CD14-positive monocyte (primary cell): Measurements from ENCODE around the gene FUCA2. TPM values are rescaled to one million over a fixed set of nuclear protein-coding genes. Genes with fewer than 3 reads are reported as not detected.

Source experiments
- DNase-seq, 3 donors: peaks; one replicate each; pipeline ENCODE4 v3.0.0-alpha.2; 2011 to 2022
- H2AFZ ChIP-seq: 2 replicates; pipeline ENCODE4 v1.6.0; 2012; ENCODE audit warnings: mild to moderate bottlenecking, low read depth, low read length, inconsistent platforms; ENCODE audit not compliant: insufficient read depth, poor library complexity, severe bottlenecking
- H3K27ac ChIP-seq, 2 donors: 1 replicate in 1 of 2; 2 replicates in 1 of 2; pipeline ENCODE4 v1.5.1; 2012 to 2013; ENCODE audit warnings: low read length in 2 of 2, control low read depth in 1 of 2, inconsistent platforms in 1 of 2, low read depth in 1 of 2, mild to moderate bottlenecking in 1 of 2
- H3K27me3 ChIP-seq, 2 donors: one replicate each; pipeline versions ENCODE4 v1.6.0 to v1.6.1; 2011 to 2013; ENCODE audit warnings: low read length in 2 of 2; ENCODE audit not compliant: control insufficient read depth in 2 of 2, insufficient read depth in 2 of 2
- H3K36me3 ChIP-seq, 2 donors: replicated peaks in 1 of 2; 1 replicate in 1 of 2; 2 replicates in 1 of 2; pipeline versions ENCODE4 v1.5.1 to v1.6.1; 2012 to 2013; ENCODE audit warnings: low read length in 2 of 2, control low read depth in 1 of 2, inconsistent platforms in 1 of 2, mild to moderate bottlenecking in 1 of 2; ENCODE audit not compliant: insufficient read depth in 2 of 2, control insufficient read depth in 1 of 2
- H3K4me1 ChIP-seq, 2 donors: 1 replicate in 1 of 2; 2 replicates in 1 of 2; pipeline versions ENCODE4 v1.5.1 to v1.6.1; 2012 to 2013; ENCODE audit warnings: low read length in 2 of 2, control low read depth in 1 of 2, inconsistent platforms in 1 of 2, mild to moderate bottlenecking in 1 of 2, moderate library complexity in 1 of 2; ENCODE audit not compliant: insufficient read depth in 2 of 2, control insufficient read depth in 1 of 2
- H3K4me2 ChIP-seq: replicated peaks from 2 replicates; pipeline ENCODE3; 2012; ENCODE audit warnings: low read length, moderate library complexity, mild to moderate bottlenecking; ENCODE audit not compliant: poor library complexity, severe bottlenecking; ENCODE audit errors: extremely low read depth
- H3K4me3 ChIP-seq, 3 experiments: fragments of 200-600 bp in 1 of 3; sonication (generic) in 1 of 3; replicated peaks in 1 of 3; 1 replicate in 2 of 3; 2 replicates in 1 of 3; pipeline ENCODE4 v1.5.1; 2011 to 2013; ENCODE audit warnings: low read length in 3 of 3, mild to moderate bottlenecking in 3 of 3, control low read depth in 2 of 3, low read depth in 2 of 3, inconsistent platforms in 1 of 3, moderate library complexity in 1 of 3
- H3K79me2 ChIP-seq: 2 replicates; pipeline ENCODE4 v1.6.0; 2012; ENCODE audit warnings: mild to moderate bottlenecking, control low read depth, inconsistent platforms, low read length, moderate library complexity; ENCODE audit not compliant: insufficient read depth
- H3K9ac ChIP-seq: 2 replicates; pipeline ENCODE4 v1.6.0; 2017; ENCODE audit warnings: low read length, mild to moderate bottlenecking; ENCODE audit not compliant: insufficient read depth, poor library complexity, severe bottlenecking
- H3K9me3 ChIP-seq, 2 donors: replicated peaks in 1 of 2; 1 replicate in 1 of 2; 2 replicates in 1 of 2; pipeline versions ENCODE4 v1.5.1 to v1.6.1; 2012 to 2013; ENCODE audit warnings: low read length in 2 of 2, control low read depth in 1 of 2; ENCODE audit not compliant: control insufficient read depth in 1 of 2, insufficient read depth in 1 of 2
- H4K20me1 ChIP-seq: 2 replicates; pipeline ENCODE4 v1.6.0; 2012; ENCODE audit warnings: mild to moderate bottlenecking, low read length, control low read depth, moderate library complexity; ENCODE audit not compliant: insufficient read depth
- H3K27ac Mint-ChIP-seq, 7 donors: one replicate each; pipeline ENCODE4 v1.8.0; 2020; ENCODE audit warnings: mild to moderate bottlenecking in 7 of 7, mixed read lengths in 7 of 7, moderate library complexity in 6 of 7, inconsistent platforms in 2 of 7
- H3K27me3 Mint-ChIP-seq, 3 donors: one replicate each; pipeline ENCODE4 v1.8.0; 2021 to 2022; ENCODE audit warnings: low read depth in 3 of 3, mild to moderate bottlenecking in 3 of 3, mixed read lengths in 3 of 3, moderate library complexity in 3 of 3, inconsistent platforms in 1 of 3
- H3K36me3 Mint-ChIP-seq, 2 donors: one replicate each; pipeline ENCODE4 v1.8.0; 2020; ENCODE audit warnings: mixed read lengths in 2 of 2, inconsistent platforms in 1 of 2, mild to moderate bottlenecking in 1 of 2
- H3K4me1 Mint-ChIP-seq: one replicate; pipeline ENCODE4 v1.8.0; 2020; ENCODE audit warnings: mild to moderate bottlenecking, mixed read lengths
- H3K4me3 Mint-ChIP-seq, 2 donors: one replicate each; pipeline ENCODE4 v1.8.0; 2020; ENCODE audit warnings: mild to moderate bottlenecking in 2 of 2, mixed read lengths in 2 of 2, moderate library complexity in 1 of 2
- H3K9me3 Mint-ChIP-seq, 7 donors: one replicate each; pipeline ENCODE4 v1.8.0; 2020 to 2022; ENCODE audit warnings: mixed read lengths in 7 of 7, mild to moderate bottlenecking in 6 of 7, moderate library complexity in 6 of 7, inconsistent platforms in 2 of 7
- CTCF ChIP-seq: fragments of 200-600 bp; IDR thresholded peaks from one replicate; pipeline ENCODE4 v1.8.0; 2022; ENCODE audit warnings: antibody characterized with exemption, mild to moderate bottlenecking
- WGBS: methylation state at CpG from one replicate; pipeline ENCODE4 v1.1.5; 2013; ENCODE audit warnings: missing lambda C conversion rate; ENCODE audit not compliant: insufficient coverage; 5-methylcytosine and 5-hydroxymethylcytosine counted together
- intact Hi-C, 2 donors: fragments of 100-400 bp; cut with micrococcal nuclease; formaldehyde crosslinking; loops; one replicate each; pipeline versions ENCODE4 v1.15.0 to v1.15.1; 2023
- polyA plus RNA-seq, 3 donors: library from polyadenylated mRNA; depleted of rRNA in 1 of 3; unstranded in 2 of 3; stranded (reverse) in 1 of 3; fragments of 300-500 nt in 2 of 3; fragments of >200 nt in 1 of 3; fragmentation: Illumina TruSeq in 2 of 3; gene quantifications; 1 replicate in 2 of 3; 2 replicates in 1 of 3; pipeline ENCODE4 v1.2.3, GENCODE V29; 2012 to 2021

The FUCA2 gene
- polyA plus RNA-seq, 3 donors: 35.7 to 93.5 (median 83.7) TPM

- TF ChIP-seq CTCF: no peak
- no peaks in the 10 kb centered on the region for H4K20me1 ChIP-seq
- no peak overlapping the region for H2AFZ ChIP-seq
- H3K9ac ChIP-seq: no peak overlapping the region
- Mint-ChIP-seq H3K27me3 (no peaks in the 10 kb centered on the region), H3K27ac (no peak overlapping the region), H3K9me3 (no peaks in the 10 kb centered on the region), H3K4me3 (no peak overlapping the region), H3K4me1 (peaks cover 3% of the 10 kb centered on the region), H3K36me3 (peaks cover 26 to 27% of the 10 kb centered on the region in 2 donors)
- H3K36me3 ChIP-seq: peaks cover 20 to 31% of the 10 kb centered on the region in 2 donors
- H3K4me2 ChIP-seq: no peak overlapping the region
- intact Hi-C loops: no loop called here
- H3K4me3 ChIP-seq: no peak overlapping the region
- H3K27me3 ChIP-seq: no peaks in the 10 kb centered on the region
- H3K9me3 ChIP-seq: no peaks in the 10 kb centered on the region
- no CpG with 5 or more reads among the region's 1 CpG for WGBS
- no peak for DNase-seq
- H3K27ac ChIP-seq: no peak overlapping the region
- no peaks in the 10 kb centered on the region for H3K79me2 ChIP-seq
- no peaks in the 10 kb centered on the region for H3K4me1 ChIP-seq
Measured at GRCh38 chr6:143490244-143490643, 21.3 kb downstream of the FUCA2 start.

- peaks cover 2% of the 10 kb centered on the region for H3K4me1 Mint-ChIP-seq
- no peak overlapping the region for H2AFZ ChIP-seq
- H3K9ac ChIP-seq: no peak overlapping the region
- no peak overlapping the region for H3K4me3 Mint-ChIP-seq
- H3K4me2 ChIP-seq: no peak overlapping the region
- no peak overlapping the region for H3K27ac Mint-ChIP-seq
- H3K4me1 ChIP-seq: no peaks in the 10 kb centered on the region
- H3K4me3 ChIP-seq: no peak overlapping the region
- no peaks in the 10 kb centered on the region for H3K9me3 ChIP-seq
- H3K36me3 ChIP-seq: peaks cover 0 to 4% of the 10 kb centered on the region in 2 donors
- no peaks in the 10 kb centered on the region for H3K79me2 ChIP-seq
- H3K27me3 ChIP-seq: no peaks in the 10 kb centered on the region
- no CpG with 5 or more reads among the region's 3 CpGs for WGBS
- no peaks in the 10 kb centered on the region for H4K20me1 ChIP-seq
- H3K27ac ChIP-seq: no peak overlapping the region
- no peak for DNase-seq
- H3K9me3 Mint-ChIP-seq: no peaks in the 10 kb centered on the region
- TF ChIP-seq CTCF: no peak
- H3K36me3 Mint-ChIP-seq: peaks cover 3 to 7% of the 10 kb centered on the region in 2 donors
- H3K27me3 Mint-ChIP-seq: no peaks in the 10 kb centered on the region
- intact Hi-C loops: no loop called here
Measured at GRCh38 chr6:143486752-143487151, 24.8 kb downstream of the FUCA2 start.
